ENCODE results near the gene PTPDC1. TPM values are rescaled to one million over a fixed set of nuclear protein-coding genes. Genes with fewer than 3 reads are reported as not detected.

PTPDC1 gene
- total and polyA plus RNA-seq, 4 donors, result 3.1 to 26.0 (median 7.5) TPM

- H3K27me3 ChIP-seq (ENCODE audit: control insufficient read depth in 3 of 3, insufficient read depth in 3 of 3, low read length in 2 of 3), result no peaks in the 10 kb centered on the region
- H3K36me3 ChIP-seq (ENCODE audit: control insufficient read depth in 4 of 4, insufficient read depth in 4 of 4, low read length in 4 of 4), result no peaks in the 10 kb centered on the region
- no peak overlapping the region for H3K4me3 ChIP-seq
- peak overlapping the region in 1 of 2 donors; percentile 5 for H3K9ac ChIP-seq (ENCODE audit: insufficient read depth in 1 of 2, low read length in 2 of 2)
- no peak for TF ChIP-seq CTCF (IDR thresholded peaks at IDR 0.05; ENCODE audit: control extremely low read depth, extremely low read depth)
- ATAC-seq (ENCODE audit: insufficient read depth, low FRiP score), result no peak
- peak in 1 of 3 donors; percentile 9 for DNase-seq
- H3K9me3 ChIP-seq (ENCODE audit: control insufficient read depth in 4 of 4, insufficient read depth in 3 of 4, low read length in 3 of 4), result no peaks in the 10 kb centered on the region
- 70 to 79% methylated on average over 11 of the region's 11 CpGs for WGBS, 2 donors
- peaks cover 0 to 7% (median 0%) of the 10 kb centered on the region in 5 donors for H3K4me1 ChIP-seq (ENCODE audit: control insufficient read depth in 5 of 5, insufficient read depth in 5 of 5, low read length in 5 of 5)
- peak overlapping the region in 1 of 2 donors; percentile 32 for H3K27ac ChIP-seq (ENCODE audit: low read depth in 1 of 2, low read length in 1 of 2)
Measured at GRCh38 chr9:94150890-94151650, 66.8 kb downstream of the PTPDC1 start.

- ATAC-seq (ENCODE audit: insufficient read depth, low FRiP score), result no peak
- TF ChIP-seq CTCF (IDR thresholded peaks at IDR 0.05; ENCODE audit: control extremely low read depth, extremely low read depth), result no peak
- WGBS, 2 donors, result 22 to 50% methylated on average over 1 of the region's 1 CpG
Measured at GRCh38 chr9:94153905-94154304, 69.6 kb downstream of the PTPDC1 start.

GRCh38 chr9:94156348-94157049 is 72.2 kb downstream of the PTPDC1 start:
- WGBS, 2 donors, result 74 to 83% methylated on average over 11 of the region's 11 CpGs
- TF ChIP-seq CTCF (IDR thresholded peaks at IDR 0.05; ENCODE audit: control extremely low read depth, extremely low read depth), result no peak
- no peaks in the 10 kb centered on the region for H3K27me3 ChIP-seq (ENCODE audit: control insufficient read depth in 3 of 3, insufficient read depth in 3 of 3, low read length in 2 of 3)
- peaks cover 4 to 13% (median 7%) of the 10 kb centered on the region in 5 donors for H3K4me1 ChIP-seq (ENCODE audit: control insufficient read depth in 5 of 5, insufficient read depth in 5 of 5, low read length in 5 of 5)
- ATAC-seq (ENCODE audit: insufficient read depth, low FRiP score) (no peak), DNase-seq (no peak)
- peak overlapping the region in 1 of 2 donors; percentile 40 for H3K27ac ChIP-seq (ENCODE audit: low read depth in 1 of 2, low read length in 1 of 2)
- no peak overlapping the region for H3K4me3 ChIP-seq
- no peak overlapping the region for H3K9ac ChIP-seq (ENCODE audit: insufficient read depth in 1 of 2, low read length in 2 of 2)
- H3K36me3 ChIP-seq (ENCODE audit: control insufficient read depth in 4 of 4, insufficient read depth in 4 of 4, low read length in 4 of 4), result no peaks in the 10 kb centered on the region
- H3K9me3 ChIP-seq (ENCODE audit: control insufficient read depth in 4 of 4, insufficient read depth in 3 of 4, low read length in 3 of 4), result peaks cover 0 to under 1% (median 0%) of the 10 kb centered on the region in 4 donors

More at GRCh38 chr9:94153905-94154304, 69.6 kb downstream of the PTPDC1 start:
- Histone ChIP-seq H3K9me3 (ENCODE audit: control insufficient read depth in 4 of 4, insufficient read depth in 3 of 4, low read length in 3 of 4) (no peaks in the 10 kb centered on the region), H3K27ac (ENCODE audit: low read depth in 1 of 2, low read length in 1 of 2) (no peak overlapping the region), H3K36me3 (ENCODE audit: control insufficient read depth in 4 of 4, insufficient read depth in 4 of 4, low read length in 4 of 4) (no peaks in the 10 kb centered on the region), H3K9ac (ENCODE audit: insufficient read depth in 1 of 2, low read length in 2 of 2) (no peak overlapping the region), H3K4me3 (no peak overlapping the region), H3K4me1 (ENCODE audit: control insufficient read depth in 5 of 5, insufficient read depth in 5 of 5, low read length in 5 of 5) (peaks cover 4 to 9% (median 7%) of the 10 kb centered on the region in 5 donors), H3K27me3 (ENCODE audit: control insufficient read depth in 3 of 3, insufficient read depth in 3 of 3, low read length in 2 of 3) (no peaks in the 10 kb centered on the region)
- DNase-seq, result no peak
